Osteocyte (in vitro differentiated cells): ENCODE data around the gene ACTG1. TPM values are rescaled to one million over a fixed set of nuclear protein-coding genes. Genes with fewer than 3 reads are reported as not detected.

Experiments
- DNase-seq: peaks from one replicate; pipeline ENCODE4 v3.0.0; 2021; ENCODE audit warnings: mixed read lengths; ENCODE audit not compliant: unreplicated experiment; ENCODE audit errors: extremely low spot score
- H3K27ac Mint-ChIP-seq: one replicate; pipeline ENCODE4 v1.8.0; 2021; ENCODE audit warnings: mild to moderate bottlenecking, mixed read lengths; ENCODE audit not compliant: unreplicated experiment
- H3K27me3 Mint-ChIP-seq: one replicate; pipeline ENCODE4 v1.8.0; 2021; ENCODE audit warnings: mixed read lengths; ENCODE audit not compliant: unreplicated experiment
- H3K36me3 Mint-ChIP-seq: one replicate; pipeline ENCODE4 v1.8.0; 2021; ENCODE audit warnings: mixed read lengths; ENCODE audit not compliant: unreplicated experiment
- H3K4me1 Mint-ChIP-seq: one replicate; pipeline ENCODE4 v1.8.0; 2021; ENCODE audit warnings: mixed read lengths; ENCODE audit not compliant: unreplicated experiment
- H3K4me3 Mint-ChIP-seq: one replicate; pipeline ENCODE4 v1.8.0; 2021; ENCODE audit warnings: mild to moderate bottlenecking, moderate library complexity, mixed read lengths; ENCODE audit not compliant: unreplicated experiment
- H3K9me3 Mint-ChIP-seq: one replicate; pipeline ENCODE4 v1.8.0; 2021; ENCODE audit warnings: mixed read lengths; ENCODE audit not compliant: unreplicated experiment
- CTCF ChIP-seq: fragments of 200-600 bp; sonication (generic); IDR thresholded peaks from 2 replicates; pipeline ENCODE4 v1.5.0; 2021; ENCODE audit warnings: antibody characterized with exemption, mild to moderate bottlenecking, moderate library complexity
- total RNA-seq: library from RNA; stranded (reverse); gene quantifications from 2 replicates; pipeline ENCODE4 v1.2.1, GENCODE V29; 2021

Gene ACTG1
- total RNA-seq, 1 donor from 2014 or later = 4,267 TPM

GRCh38 chr17:81557276-81558114 is 44.9 kb upstream of the ACTG1 start:
- no peak for TF ChIP-seq CTCF
- peak overlapping the region; percentile 70 for H3K27ac Mint-ChIP-seq
- H3K9me3 Mint-ChIP-seq = no peaks in the 10 kb centered on the region
- no peak for DNase-seq
- H3K27me3 Mint-ChIP-seq = no peaks in the 10 kb centered on the region
- H3K4me1 Mint-ChIP-seq = peaks cover 50% of the 10 kb centered on the region
- peaks cover 26% of the 10 kb centered on the region for H3K36me3 Mint-ChIP-seq
- no peak overlapping the region for H3K4me3 Mint-ChIP-seq

- no peak for DNase-seq
- Mint-ChIP-seq H3K4me1 (peaks cover 47% of the 10 kb centered on the region), H3K27ac (peak overlapping the region; percentile 70), H3K36me3 (peaks cover 24% of the 10 kb centered on the region), H3K4me3 (no peak overlapping the region), H3K27me3 (no peaks in the 10 kb centered on the region), H3K9me3 (no peaks in the 10 kb centered on the region)
- no peak for TF ChIP-seq CTCF
Measured at GRCh38 chr17:81556863-81557262, 44.3 kb upstream of the ACTG1 start.

GRCh38 chr17:81556175-81556691 is 43.6 kb upstream of the ACTG1 start:
- no peak for TF ChIP-seq CTCF
- H3K36me3 Mint-ChIP-seq = peaks cover 18% of the 10 kb centered on the region
- H3K4me3 Mint-ChIP-seq = no peak overlapping the region
- no peaks in the 10 kb centered on the region for H3K27me3 Mint-ChIP-seq
- no peaks in the 10 kb centered on the region for H3K9me3 Mint-ChIP-seq
- DNase-seq = no peak
- H3K4me1 Mint-ChIP-seq = peaks cover 44% of the 10 kb centered on the region
- H3K27ac Mint-ChIP-seq = no peak overlapping the region

- H3K4me3 Mint-ChIP-seq = peak overlapping the region; percentile 84
- no peak for TF ChIP-seq CTCF
- peak overlapping the region; percentile 93 for H3K27ac Mint-ChIP-seq
- DNase-seq = peak; percentile 87
- H3K27me3 Mint-ChIP-seq = no peaks in the 10 kb centered on the region
- H3K9me3 Mint-ChIP-seq = no peaks in the 10 kb centered on the region
- peaks cover 56% of the 10 kb centered on the region for H3K4me1 Mint-ChIP-seq
- H3K36me3 Mint-ChIP-seq = peaks cover 23% of the 10 kb centered on the region
Measured at GRCh38 chr17:81553616-81554181, 41.1 kb upstream of the ACTG1 start.

GRCh38 chr17:81553018-81553615 is 40.5 kb upstream of the ACTG1 start:
- Mint-ChIP-seq H3K4me1 (peaks cover 53% of the 10 kb centered on the region), H3K27ac (peak overlapping the region; percentile 93), H3K36me3 (peaks cover 18% of the 10 kb centered on the region), H3K4me3 (peak overlapping the region; percentile 84), H3K27me3 (no peaks in the 10 kb centered on the region), H3K9me3 (no peaks in the 10 kb centered on the region)
- peak; percentile 27 for TF ChIP-seq CTCF
- peak; percentile 85 for DNase-seq
